HEK293 (cell line): ENCODE measurements around the gene FCER1A.

Experiments used
- CTCF ChIA-PET: fragments of 350-600 bp; formaldehyde crosslinking; extraction: SDS; loops from one replicate; lab custom pipeline; 2021; ENCODE audit warnings: antibody characterized with exemption; lab: Yijun Ruan, JAX
- POLR2A ChIA-PET: fragments of 300-600 bp; formaldehyde crosslinking; extraction: SDS; loops from one replicate; lab custom pipeline; 2020; ENCODE audit warnings: antibody characterized with exemption, inconsistent platforms; lab: Yijun Ruan, JAX
- H3K27ac ChIP-seq: fragments of 200-500 bp; sonication (Bioruptor generic); 2 replicates; pipeline ENCODE4 v1.5.1; 2014; ENCODE audit warnings: low read depth, low read length, control low read depth, inconsistent platforms; ENCODE audit errors: extremely low read depth
- H3K36me3 ChIP-seq, 2 experiments: fragments of 200-500 bp in 1 of 2; sonication (Bioruptor generic) in 1 of 2; 1 replicate in 1 of 2; 2 replicates in 1 of 2; pipeline ENCODE4 v1.5.1; 2014 to 2017; ENCODE audit warnings: inconsistent platforms in 2 of 2, low read length in 2 of 2; ENCODE audit not compliant: control insufficient read depth in 2 of 2, insufficient read depth in 1 of 2
- H3K4me1 ChIP-seq: fragments of 200-500 bp; sonication (Bioruptor generic); 2 replicates; pipeline ENCODE4 v1.5.1; 2014; ENCODE audit warnings: mild to moderate bottlenecking, low read length, inconsistent platforms; ENCODE audit not compliant: control insufficient read depth, insufficient read depth
- H3K4me3 ChIP-seq: 2 replicates; pipeline ENCODE4 v1.5.1; 2011; ENCODE audit warnings: low read depth, mild to moderate bottlenecking, control low read depth, low read length, moderate library complexity
- H3K9me3 ChIP-seq: fragments of 200-500 bp; sonication (Bioruptor generic); 2 replicates; pipeline ENCODE4 v1.5.1; 2014; ENCODE audit warnings: low read depth, low read length, inconsistent platforms; ENCODE audit not compliant: control insufficient read depth, insufficient read depth
- HOXA7 ChIP-seq: sonication (generic); formaldehyde crosslinking; IDR thresholded peaks from 2 replicates; pipeline ENCODE4 v1.8.1; 2022; ENCODE audit warnings: missing genetic modification reagents, borderline replicate concordance
- HOXD13 ChIP-seq: sonication (generic); formaldehyde crosslinking; IDR thresholded peaks from 2 replicates; pipeline ENCODE4 v1.8.0; 2022; ENCODE audit warnings: missing genetic modification reagents, borderline replicate concordance
- IKZF3 ChIP-seq: fragments of 450-650 bp; IDR thresholded peaks from 2 replicates; pipeline ENCODE4 v1.5.0; 2018; ENCODE audit warnings: missing biosample characterization, mild to moderate bottlenecking, missing genetic modification characterization, moderate library complexity
- KLF8 ChIP-seq: fragments of 450-650 bp; formaldehyde crosslinking; IDR thresholded peaks from 2 replicates; pipeline ENCODE4 v1.5.1; 2016; ENCODE audit warnings: missing biosample characterization, missing genetic modification characterization
- ZBTB20 ChIP-seq: fragments of 450-650 bp; formaldehyde crosslinking; IDR thresholded peaks from 2 replicates; pipeline ENCODE4 v1.5.1; 2016; ENCODE audit warnings: missing biosample characterization, missing genetic modification characterization
- ZBTB48 ChIP-seq: fragments of 450-650 bp; formaldehyde crosslinking; IDR thresholded peaks from 2 replicates; pipeline ENCODE4 v1.5.1; 2016; ENCODE audit warnings: missing biosample characterization, missing genetic modification characterization
- ZNF121 ChIP-seq: fragments of 450-650 bp; formaldehyde crosslinking; IDR thresholded peaks from 2 replicates; pipeline ENCODE4 v1.5.1; 2016; ENCODE audit warnings: missing biosample characterization, missing genetic modification characterization
- ZNF2 ChIP-seq: fragments of 450-650 bp; formaldehyde crosslinking; IDR thresholded peaks from 2 replicates; pipeline ENCODE4 v1.5.1; 2016; ENCODE audit warnings: missing biosample characterization, missing genetic modification characterization
- ZNF26 ChIP-seq: fragments of 450-650 bp; formaldehyde crosslinking; IDR thresholded peaks from 2 replicates; pipeline ENCODE4 v1.5.1; 2016; ENCODE audit warnings: missing biosample characterization, missing genetic modification characterization
- ZNF366 ChIP-seq: fragments of 450-650 bp; formaldehyde crosslinking; conservative IDR thresholded peaks from 2 replicates; pipeline ENCODE4 v1.5.1; 2016; ENCODE audit warnings: missing biosample characterization, missing genetic modification characterization
- ZNF48 ChIP-seq: fragments of 450-650 bp; formaldehyde crosslinking; IDR thresholded peaks from 2 replicates; pipeline ENCODE4 v1.5.1; 2016; ENCODE audit warnings: missing biosample characterization, missing genetic modification characterization
- ZNF510 ChIP-seq: fragments of 450-650 bp; formaldehyde crosslinking; IDR thresholded peaks from 2 replicates; pipeline ENCODE4 v1.5.1; 2018; ENCODE audit warnings: mild to moderate bottlenecking, missing genetic modification characterization, missing biosample characterization; ENCODE audit not compliant: insufficient replicate concordance
- ZNF561 ChIP-seq: fragments of 450-650 bp; IDR thresholded peaks from 2 replicates; pipeline ENCODE4 v1.5.1; 2018; ENCODE audit warnings: missing biosample characterization, missing genetic modification characterization, borderline replicate concordance
- ZNF585B ChIP-seq: fragments of 450-650 bp; formaldehyde crosslinking; IDR thresholded peaks from 2 replicates; pipeline ENCODE4 v1.5.1; 2016; ENCODE audit warnings: missing biosample characterization, missing genetic modification characterization
- ZNF660 ChIP-seq: fragments of 450-650 bp; IDR thresholded peaks from 2 replicates; pipeline ENCODE4 v1.5.1; 2018; ENCODE audit warnings: missing biosample characterization, mild to moderate bottlenecking, missing genetic modification characterization
- ZNF670 ChIP-seq: fragments of 450-650 bp; formaldehyde crosslinking; IDR thresholded peaks from 2 replicates; pipeline ENCODE4 v1.5.1; 2016; ENCODE audit warnings: missing biosample characterization, missing genetic modification characterization, low read depth
- ZNF747 ChIP-seq: fragments of 450-650 bp; formaldehyde crosslinking; IDR thresholded peaks from 2 replicates; pipeline ENCODE4 v1.5.1; 2016; ENCODE audit warnings: missing biosample characterization, missing genetic modification characterization
- ZNF76 ChIP-seq: fragments of 450-650 bp; formaldehyde crosslinking; IDR thresholded peaks from 2 replicates; pipeline ENCODE4; 2016; ENCODE audit warnings: low read depth, missing biosample characterization, missing genetic modification characterization, borderline replicate concordance
- ZNF785 ChIP-seq: fragments of 450-650 bp; formaldehyde crosslinking; IDR thresholded peaks from 2 replicates; pipeline ENCODE4 v1.5.1; 2016; ENCODE audit warnings: missing biosample characterization, missing genetic modification characterization
- TF ChIP-seq, protein P1 (sequence below): fragments of 450-650 bp; formaldehyde crosslinking; IDR thresholded peaks from 2 replicates; pipeline ENCODE4 v1.5.1; 2017; ENCODE audit warnings: missing biosample characterization, missing genetic modification characterization
- TF ChIP-seq, protein P2 (sequence below): fragments of 450-650 bp; IDR thresholded peaks from 2 replicates; pipeline ENCODE4 v1.5.1; 2018; ENCODE audit warnings: missing biosample characterization, mild to moderate bottlenecking, missing genetic modification characterization
- TF ChIP-seq, protein P3 (sequence below): fragments of 450-650 bp; formaldehyde crosslinking; IDR thresholded peaks from 2 replicates; pipeline ENCODE4 v1.5.1; 2017; ENCODE audit warnings: missing biosample characterization, missing genetic modification characterization

The FCER1A gene

GRCh38 chr1:159291424-159291823 is 10.7 kb upstream of the FCER1A start (continued):
- TF ChIP-seq, protein P1, sequence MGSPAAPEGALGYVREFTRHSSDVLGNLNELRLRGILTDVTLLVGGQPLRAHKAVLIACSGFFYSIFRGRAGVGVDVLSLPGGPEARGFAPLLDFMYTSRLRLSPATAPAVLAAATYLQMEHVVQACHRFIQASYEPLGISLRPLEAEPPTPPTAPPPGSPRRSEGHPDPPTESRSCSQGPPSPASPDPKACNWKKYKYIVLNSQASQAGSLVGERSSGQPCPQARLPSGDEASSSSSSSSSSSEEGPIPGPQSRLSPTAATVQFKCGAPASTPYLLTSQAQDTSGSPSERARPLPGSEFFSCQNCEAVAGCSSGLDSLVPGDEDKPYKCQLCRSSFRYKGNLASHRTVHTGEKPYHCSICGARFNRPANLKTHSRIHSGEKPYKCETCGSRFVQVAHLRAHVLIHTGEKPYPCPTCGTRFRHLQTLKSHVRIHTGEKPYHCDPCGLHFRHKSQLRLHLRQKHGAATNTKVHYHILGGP (tag by site-specific recombination): no peak
- TF ChIP-seq ZNF366 (tag by site-specific recombination) (no peak), ZNF747 (no peak), IKZF3 (tag by site-specific recombination) (no peak), KLF8 (tag by site-specific recombination) (no peak)

- ChIA-PET POLR2A (no interaction called here), CTCF (no interaction called here)
- H3K4me1 ChIP-seq: no peaks in the 10 kb centered on the region
- no peak overlapping the region for H3K27ac ChIP-seq
- TF ChIP-seq ZNF76 (tag by site-specific recombination) (no peak), ZNF785 (tag by site-specific recombination) (no peak), ZNF48 (no peak), ZNF2 (tag by site-specific recombination) (no peak), ZNF510 (tag by site-specific recombination) (no peak), HOXA7 (CRISPR knock-in tag) (no peak), ZBTB20 (no peak)
- TF ChIP-seq, protein P2, sequence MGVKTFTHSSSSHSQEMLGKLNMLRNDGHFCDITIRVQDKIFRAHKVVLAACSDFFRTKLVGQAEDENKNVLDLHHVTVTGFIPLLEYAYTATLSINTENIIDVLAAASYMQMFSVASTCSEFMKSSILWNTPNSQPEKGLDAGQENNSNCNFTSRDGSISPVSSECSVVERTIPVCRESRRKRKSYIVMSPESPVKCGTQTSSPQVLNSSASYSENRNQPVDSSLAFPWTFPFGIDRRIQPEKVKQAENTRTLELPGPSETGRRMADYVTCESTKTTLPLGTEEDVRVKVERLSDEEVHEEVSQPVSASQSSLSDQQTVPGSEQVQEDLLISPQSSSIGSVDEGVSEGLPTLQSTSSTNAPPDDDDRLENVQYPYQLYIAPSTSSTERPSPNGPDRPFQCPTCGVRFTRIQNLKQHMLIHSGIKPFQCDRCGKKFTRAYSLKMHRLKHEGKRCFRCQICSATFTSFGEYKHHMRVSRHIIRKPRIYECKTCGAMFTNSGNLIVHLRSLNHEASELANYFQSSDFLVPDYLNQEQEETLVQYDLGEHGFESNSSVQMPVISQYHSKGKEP (tag by site-specific recombination): no peak
- H3K36me3 ChIP-seq: no peaks in the 10 kb centered on the region
- no peaks in the 10 kb centered on the region for H3K9me3 ChIP-seq
- H3K4me3 ChIP-seq: no peak overlapping the region
Observed at GRCh38 chr1:159296706-159297375, 5.3 kb upstream of the FCER1A start.

DNA sequence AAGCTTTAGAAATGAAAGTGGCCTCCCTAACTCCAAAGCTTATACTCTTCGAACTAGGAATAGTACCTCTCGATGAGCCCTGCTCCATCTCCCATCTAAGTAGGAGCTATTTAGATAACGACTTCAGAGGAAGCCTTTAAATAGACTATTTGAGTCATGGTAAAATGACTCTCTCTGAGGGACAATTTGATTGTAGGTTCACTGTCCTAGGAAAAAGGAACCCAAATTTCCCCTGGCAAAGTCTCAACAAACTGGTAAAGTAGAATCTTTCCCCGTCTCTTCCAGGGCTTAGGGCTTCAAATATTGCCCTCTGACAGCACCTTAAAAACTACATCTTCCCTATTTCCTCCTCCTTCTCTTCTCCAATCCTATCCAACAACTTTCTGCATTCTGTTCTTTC is 2.0 kb upstream of the FCER1A start:
- POLR2A ChIA-PET: no interaction called here
- CTCF ChIA-PET: no interaction called here
- Histone ChIP-seq H3K27ac (no peak overlapping the region), H3K9me3 (no peaks in the 10 kb centered on the region), H3K4me1 (no peaks in the 10 kb centered on the region), H3K36me3 (no peaks in the 10 kb centered on the region), H3K4me3 (no peak overlapping the region)
- TF ChIP-seq ZNF660 (tag by site-specific recombination) (no peak), ZNF585B (tag by site-specific recombination) (no peak), ZNF561 (tag by site-specific recombination) (no peak), HOXD13 (CRISPR knock-in tag) (no peak), ZNF48 (no peak), ZNF121 (no peak), ZNF670 (tag by site-specific recombination) (no peak), ZBTB48 (tag by site-specific recombination) (no peak), ZNF26 (tag by site-specific recombination) (no peak)
- TF ChIP-seq, protein P3, sequence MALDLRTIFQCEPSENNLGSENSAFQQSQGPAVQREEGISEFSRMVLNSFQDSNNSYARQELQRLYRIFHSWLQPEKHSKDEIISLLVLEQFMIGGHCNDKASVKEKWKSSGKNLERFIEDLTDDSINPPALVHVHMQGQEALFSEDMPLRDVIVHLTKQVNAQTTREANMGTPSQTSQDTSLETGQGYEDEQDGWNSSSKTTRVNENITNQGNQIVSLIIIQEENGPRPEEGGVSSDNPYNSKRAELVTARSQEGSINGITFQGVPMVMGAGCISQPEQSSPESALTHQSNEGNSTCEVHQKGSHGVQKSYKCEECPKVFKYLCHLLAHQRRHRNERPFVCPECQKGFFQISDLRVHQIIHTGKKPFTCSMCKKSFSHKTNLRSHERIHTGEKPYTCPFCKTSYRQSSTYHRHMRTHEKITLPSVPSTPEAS (tag by site-specific recombination): no peak
